GM18907 (cell line): Measurements from ENCODE around the gene ADGRA3.

Experiments used
- ATAC-seq: cut with Tn5 transposase; IDR thresholded peaks from one replicate; pipeline ENCODE4 v1.9.1; 2021; ENCODE audit warnings: mild to moderate bottlenecking, moderate library complexity; ENCODE audit not compliant: unreplicated experiment

ADGRA3 gene

GRCh38 chr4:22510750-22511149 is 5.1 kb downstream of the ADGRA3 start:
- no peak for ATAC-seq

- ATAC-seq: no peak
These were observed 7.5 kb downstream of the ADGRA3 start for GRCh38 chr4:22508376-22508775.

GRCh38 chr4:22504922-22505321 is 10.9 kb downstream of the ADGRA3 start:
- no peak for ATAC-seq

- no peak for ATAC-seq
These were observed 11.4 kb downstream of the ADGRA3 start for GRCh38 chr4:22504447-22504846.

DNA sequence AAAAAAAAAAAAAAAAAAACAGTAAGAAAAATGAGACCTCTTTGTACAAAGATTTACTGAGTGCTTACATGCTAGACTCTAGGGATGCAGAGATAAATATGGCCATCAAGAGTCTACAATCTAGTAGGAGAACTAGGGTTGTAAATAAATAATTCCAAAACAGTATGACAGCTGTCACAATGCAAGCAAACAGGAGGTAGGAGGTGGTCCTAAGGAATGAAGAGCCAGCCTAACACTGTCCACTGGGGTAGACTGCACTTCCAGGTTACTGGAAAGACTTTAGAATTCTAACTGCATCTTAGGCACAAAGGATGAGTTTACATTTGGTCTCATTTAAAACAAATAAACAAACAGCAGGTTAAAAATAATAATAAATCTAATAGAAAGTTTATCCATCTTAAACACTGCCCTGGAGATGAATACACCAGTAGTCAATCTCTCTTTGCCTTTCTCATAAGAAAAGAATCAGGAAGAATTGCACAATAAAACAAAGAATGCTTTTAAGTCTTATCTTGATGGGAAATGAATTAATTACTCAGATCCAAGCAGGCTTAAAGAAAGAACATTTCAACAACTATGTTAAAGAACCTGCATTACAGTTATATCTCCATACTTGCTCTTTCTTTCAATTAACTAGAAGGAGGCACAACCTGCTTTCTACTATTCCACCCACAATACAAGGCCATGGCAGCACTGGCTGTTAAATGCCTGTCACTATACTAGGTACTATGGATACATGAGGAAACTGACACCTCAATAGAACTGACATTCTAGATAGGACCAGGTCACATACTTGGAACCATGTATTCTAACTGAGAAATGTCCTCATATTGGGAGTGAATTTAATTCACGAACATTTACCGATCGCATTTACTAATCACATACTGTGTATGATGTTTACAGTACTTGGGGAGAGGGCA is 12.7 kb downstream of the ADGRA3 start:
- ATAC-seq: no peak

DNA sequence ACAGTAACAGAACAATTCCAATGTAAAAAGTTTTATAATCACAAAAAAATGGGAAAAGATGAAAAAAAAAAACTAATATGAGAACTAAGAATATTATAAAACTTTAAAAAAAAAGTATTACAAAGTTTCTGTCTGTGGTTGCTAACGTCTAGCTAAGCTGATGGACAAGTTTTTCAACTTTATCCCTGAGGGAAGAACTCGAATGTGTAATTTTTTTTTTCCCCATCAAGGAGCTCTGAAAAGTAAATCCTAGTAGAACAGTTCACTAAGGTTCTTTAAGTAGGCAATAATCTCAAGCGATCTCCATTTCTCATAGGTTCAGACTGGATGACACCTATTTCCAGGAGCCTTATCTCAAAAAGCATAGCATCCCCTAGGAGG is 14.2 kb downstream of the ADGRA3 start:
- ATAC-seq: no peak

DNA sequence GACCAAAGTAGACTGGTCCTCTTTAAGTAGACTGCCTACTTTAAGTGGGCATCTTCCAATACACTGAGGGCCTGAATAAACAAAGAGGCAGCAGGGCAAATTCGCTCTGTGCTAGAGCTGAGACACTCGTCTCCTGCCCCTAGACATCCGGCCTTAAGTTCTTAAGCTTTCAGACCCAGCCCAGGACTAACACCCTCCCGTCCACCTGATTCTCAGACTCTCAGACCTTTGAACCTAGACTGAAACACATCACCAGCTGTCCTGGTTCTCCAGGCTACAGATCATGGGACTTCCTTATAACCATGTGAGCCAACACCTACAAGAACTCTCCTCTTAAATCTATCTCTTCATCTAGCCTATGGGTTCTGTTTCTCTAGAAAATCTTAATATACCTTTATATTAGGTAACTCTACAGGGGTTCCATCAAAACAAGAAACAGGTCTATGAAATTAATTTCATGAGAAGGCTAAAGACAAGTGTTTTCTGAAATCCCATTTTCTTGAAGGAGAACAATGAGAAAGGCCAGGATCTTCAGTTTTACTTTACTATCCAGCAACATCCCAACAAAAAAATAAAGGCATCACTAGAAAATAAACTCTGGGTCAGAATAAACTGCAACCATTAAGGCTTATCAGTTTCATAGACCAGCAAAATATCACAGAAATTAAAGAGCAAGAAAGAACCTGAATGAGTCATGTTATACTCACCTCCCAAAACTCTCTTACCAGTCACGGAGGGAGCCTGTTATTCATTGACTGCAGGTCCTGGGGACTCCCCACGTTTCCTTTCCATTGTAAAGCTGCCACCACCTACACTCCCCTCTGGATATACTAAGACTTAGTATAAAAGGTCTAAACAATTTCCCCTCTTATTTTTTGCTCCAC is 14.8 kb downstream of the ADGRA3 start:
- peak; percentile 94 for ATAC-seq

DNA sequence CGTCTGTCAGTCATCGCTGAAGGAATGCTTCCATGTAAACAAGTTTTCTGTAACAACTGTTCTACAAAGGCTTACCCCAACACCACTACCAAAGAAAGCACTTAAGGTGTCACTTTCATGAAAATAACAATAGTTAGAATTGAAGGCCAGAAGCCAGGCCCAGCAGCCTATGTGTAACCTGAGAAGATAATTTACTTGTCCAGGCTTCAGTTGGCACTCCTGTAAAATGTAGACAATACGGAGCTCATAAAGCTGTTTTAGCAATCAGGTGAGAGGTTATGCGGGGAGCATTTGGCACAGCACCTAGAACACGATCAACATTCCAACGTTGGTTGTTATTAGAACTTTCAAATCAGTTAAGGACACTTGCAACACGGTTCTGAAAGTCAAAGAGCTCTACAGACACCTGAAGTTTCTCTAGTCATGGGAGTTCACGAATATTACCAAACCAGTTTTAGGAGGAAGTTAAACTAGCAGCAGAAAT is 15.7 kb downstream of the ADGRA3 start:
- ATAC-seq: no peak

DNA sequence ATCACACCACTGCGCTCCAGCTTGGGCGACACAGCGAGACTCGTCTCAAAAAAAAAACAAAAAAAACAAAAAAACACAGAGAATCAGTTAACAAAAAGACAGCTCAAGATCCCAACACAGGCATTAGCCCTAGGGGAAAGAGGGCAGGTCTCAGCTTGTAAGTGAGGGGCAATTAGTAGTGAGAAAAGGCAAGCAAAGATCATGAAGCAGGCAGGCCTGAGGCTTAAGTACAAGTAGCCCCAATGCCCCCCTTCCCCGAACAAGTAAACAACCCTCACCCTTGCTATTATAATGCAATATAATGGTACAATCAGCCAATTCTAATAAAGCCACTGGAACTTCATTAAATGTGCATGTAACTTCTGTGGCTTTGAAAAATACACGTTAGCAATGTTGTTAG is 17.0 kb downstream of the ADGRA3 start:
- ATAC-seq: no peak

- no peak for ATAC-seq
These were observed 19.6 kb downstream of the ADGRA3 start for GRCh38 chr4:22496165-22496813.

DNA sequence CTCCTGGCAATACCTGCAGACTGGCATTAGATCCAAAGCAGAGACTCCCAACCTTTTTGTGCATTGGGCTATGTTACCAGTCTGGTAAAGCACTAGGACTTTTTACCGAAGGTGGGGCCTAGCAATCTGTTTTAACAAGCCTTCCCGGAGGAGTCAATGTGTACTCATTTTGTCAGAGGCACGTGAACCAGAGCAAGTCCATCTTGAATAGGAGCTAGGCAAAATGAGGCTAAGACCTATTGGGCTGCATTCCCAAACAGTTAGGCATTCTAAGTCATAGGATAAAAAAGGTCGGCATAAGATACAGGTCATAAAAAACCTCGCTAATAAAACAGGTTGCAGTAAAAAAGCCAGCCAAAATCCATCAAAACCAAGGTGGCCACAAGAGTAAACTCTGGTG is 22.3 kb downstream of the ADGRA3 start:
- no peak for ATAC-seq

- ATAC-seq: no peak
These were observed 22.9 kb downstream of the ADGRA3 start for GRCh38 chr4:22492987-22493386.

- no peak for ATAC-seq
These were observed 23.9 kb downstream of the ADGRA3 start for GRCh38 chr4:22491939-22492338.

DNA sequence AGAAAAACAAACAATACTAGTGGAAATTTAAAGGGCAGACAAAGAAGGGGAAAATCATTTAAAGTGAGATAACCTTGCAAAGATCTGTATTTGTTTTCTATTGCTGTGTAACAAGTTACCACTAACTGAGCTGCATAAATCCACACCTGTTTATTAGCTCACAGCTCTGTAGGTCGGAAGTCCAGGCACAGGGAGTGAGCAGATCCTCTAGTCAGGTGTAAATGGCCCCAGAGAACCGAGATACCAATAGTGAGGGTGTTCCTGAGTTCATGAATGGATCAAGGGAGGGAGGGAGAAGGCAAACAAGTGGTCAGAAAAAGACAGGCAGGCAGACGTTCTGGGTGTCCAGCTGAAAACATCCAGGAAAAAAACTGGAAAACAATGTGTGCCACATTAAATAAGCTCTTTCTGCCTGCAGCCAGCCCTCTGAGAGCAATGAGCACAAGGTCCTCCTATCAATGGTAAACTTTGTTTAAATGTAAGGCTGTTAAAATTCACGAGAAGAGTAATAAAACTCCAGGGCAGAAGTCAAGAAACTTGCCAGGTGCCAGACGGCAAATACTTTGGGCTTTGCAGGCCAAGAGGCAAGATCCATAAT is 25.0 kb downstream of the ADGRA3 start:
- ATAC-seq: no peak

DNA sequence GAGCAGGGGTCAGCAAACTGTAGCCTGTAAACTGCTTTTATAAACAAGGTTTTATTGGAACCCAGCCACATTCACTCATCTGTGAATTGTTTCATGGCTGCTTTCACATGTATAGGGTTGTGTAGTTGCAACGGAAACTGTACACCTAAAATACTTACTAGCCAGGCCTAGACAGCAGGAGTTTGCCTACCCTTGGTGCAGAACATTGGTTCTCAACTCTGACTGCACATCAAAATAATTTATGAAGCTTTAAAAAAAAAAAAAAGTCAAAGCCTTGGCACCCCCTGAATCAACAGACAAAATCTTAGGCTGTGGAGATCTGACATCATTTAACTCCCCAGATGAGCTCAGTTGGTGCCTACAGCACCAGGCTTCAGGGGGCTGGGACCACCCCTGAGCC is 27.8 kb downstream of the ADGRA3 start:
- no peak for ATAC-seq

DNA sequence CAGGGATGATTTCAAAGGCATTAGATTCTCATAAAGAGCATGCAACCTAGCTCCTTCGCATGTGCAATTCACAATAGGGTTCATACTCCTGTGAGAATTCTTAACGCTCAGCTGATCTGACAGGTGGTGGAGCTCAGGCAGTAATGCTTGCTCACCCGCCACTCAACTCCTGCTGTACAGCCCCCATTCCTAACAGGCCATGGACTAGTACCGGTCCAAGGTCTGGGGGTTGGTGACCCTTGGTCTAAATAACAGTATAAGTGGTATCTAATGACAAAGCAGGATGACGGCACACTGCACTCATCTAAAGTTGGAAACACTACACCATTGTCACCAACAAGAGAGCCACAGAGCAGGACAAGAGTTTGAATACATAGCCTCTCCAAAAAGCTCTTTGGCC is 28.5 kb downstream of the ADGRA3 start:
- no peak for ATAC-seq

GRCh38 chr4:22486276-22486675 is 29.6 kb downstream of the ADGRA3 start:
- no peak for ATAC-seq

- no peak for ATAC-seq
These were observed 30.1 kb downstream of the ADGRA3 start for GRCh38 chr4:22485737-22486136.

DNA sequence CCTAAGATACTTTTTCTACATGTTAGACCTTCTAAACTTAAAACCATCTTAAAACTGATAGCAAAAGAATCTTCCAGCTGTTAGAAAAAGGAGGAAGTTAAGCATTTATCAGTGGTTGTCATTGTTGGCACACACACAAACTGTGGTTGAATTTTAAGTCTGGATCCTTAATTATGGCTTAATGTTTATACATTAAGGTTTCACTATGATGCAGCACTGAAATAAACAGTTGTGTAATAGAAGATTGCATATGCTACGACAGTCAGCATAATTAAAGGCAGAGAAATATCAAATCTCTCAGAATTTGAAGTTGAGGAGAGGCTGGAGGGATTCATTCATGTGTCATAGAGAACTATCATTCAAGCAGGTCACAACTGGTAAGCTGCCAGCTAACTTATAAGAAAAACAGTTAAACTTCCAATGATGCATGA is 32.3 kb downstream of the ADGRA3 start:
- ATAC-seq: peak; percentile 78

DNA sequence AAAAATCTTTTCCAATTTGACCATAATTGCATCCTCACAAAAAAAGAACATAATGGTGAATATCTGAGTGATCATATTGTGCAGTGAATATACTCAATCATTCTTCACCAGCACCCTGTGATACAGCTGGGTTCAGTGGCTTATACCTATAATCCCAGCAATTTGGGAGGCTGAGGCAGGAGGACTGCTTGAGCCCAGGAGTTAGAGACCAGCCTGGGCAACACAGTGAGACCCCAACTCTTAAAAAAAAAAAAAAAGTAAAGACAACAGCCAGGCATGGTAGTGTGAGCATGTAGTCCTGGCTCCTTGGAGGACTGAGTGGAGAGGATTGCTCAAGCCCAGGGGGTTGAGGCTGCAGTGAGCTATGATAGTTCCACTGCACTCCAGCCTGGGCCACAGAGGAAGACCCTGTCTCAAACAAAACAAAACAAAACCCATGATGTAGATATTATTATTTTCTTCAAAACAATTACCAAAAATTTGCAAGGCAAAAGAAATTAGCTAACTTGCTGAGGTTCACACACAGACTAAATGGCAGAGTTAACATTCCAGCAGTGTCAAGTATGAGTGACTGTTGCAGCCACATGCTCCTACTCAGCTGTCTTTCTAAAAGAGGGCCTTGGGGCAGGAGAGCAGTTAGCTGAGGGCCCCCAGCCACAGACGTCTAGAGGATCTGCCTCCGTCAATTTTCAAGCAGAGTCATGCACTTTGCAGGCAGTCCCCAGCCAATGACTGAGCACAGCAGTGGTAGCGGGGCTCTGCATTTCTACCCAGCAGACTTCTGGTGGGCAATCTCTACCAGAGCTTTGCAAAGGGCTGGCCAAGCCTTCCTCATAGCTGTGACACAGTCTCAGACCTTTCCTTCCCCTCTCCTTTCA is 33.4 kb downstream of the ADGRA3 start:
- ATAC-seq: no peak
